Measurements from ENCODE around the gene NOL7.

The NOL7 gene

DNA sequence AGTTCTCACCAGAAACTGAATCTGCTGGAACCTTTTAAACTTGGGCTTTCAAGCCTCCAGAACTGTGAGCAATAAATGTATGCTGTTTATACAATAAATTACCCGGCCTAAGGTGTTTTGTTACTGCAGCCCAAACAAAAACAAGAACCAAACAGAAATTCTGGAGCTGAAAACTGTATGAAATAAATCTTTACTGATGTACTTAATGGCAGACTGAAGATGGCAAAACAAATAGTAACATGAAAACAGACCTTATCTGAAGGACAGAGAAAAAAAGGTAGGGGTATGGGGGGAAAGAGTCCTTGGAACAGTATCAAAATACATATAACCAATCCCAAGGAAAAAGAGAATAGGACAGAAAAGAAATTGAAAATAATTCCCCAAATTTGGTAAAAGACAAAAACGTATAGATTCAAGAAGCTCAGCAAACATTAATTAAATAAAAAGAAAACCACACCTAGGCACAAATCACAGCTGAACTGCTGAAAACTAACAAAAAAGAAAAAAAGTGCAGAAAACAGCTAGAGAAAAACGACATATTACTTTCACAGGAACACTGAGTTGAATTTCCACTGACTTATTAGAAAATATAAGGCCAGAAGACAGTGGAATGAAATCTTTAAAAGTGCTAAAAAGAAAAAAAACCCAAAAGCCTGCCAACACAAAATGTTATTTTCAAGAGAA lies 47.7 kb downstream of the NOL7 start:
- no peak overlapping the region for H3K9ac ChIP-seq (ENCODE audit: insufficient read length)
- no peak for DNase-seq (ENCODE audit: low read depth, low spot score)
- peaks cover 9% of the 10 kb centered on the region; the same call in 1 of the 2 replicates for H3K9me3 ChIP-seq (ENCODE audit: low read depth, low read length)
- no peak overlapping the region for H3K4me3 ChIP-seq
- peaks cover 13% of the 10 kb centered on the region; the same call in 1 of the 2 replicates for H3K36me3 ChIP-seq (ENCODE audit: insufficient read depth, low read length)
- no peak overlapping the region for H3K27ac ChIP-seq
- TF ChIP-seq EZH2 (IDR thresholded peaks at IDR 0.05), result no peak
- no peak for TF ChIP-seq POLR2AphosphoS5 (IDR thresholded peaks at IDR 0.05; ENCODE audit: borderline replicate concordance, low read depth, low read length)
- no peak for TF ChIP-seq FOXP2 (optimal IDR thresholded peaks at IDR 0.05; ENCODE audit: control extremely low read depth, extremely low read length, insufficient read depth)

DNA sequence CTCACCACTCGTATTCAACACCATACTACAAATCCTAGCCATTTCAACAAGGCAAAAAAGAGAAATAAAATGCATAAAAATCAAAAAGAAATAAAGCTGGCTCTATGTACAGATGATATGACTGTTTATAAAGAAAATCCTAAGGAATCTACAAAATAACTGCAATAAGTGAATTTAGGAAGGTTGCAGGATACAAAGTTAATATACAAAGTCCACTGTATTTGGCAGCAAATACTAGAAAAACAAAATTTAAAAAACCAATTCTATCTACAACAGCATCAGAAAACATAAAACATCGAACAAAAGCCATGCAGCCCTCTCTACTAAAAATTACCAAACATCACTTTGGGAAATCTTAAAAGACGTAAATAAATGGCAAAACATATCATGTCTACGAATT lies 48.9 kb downstream of the NOL7 start:
- Histone ChIP-seq H3K9ac (ENCODE audit: insufficient read length) (no peak overlapping the region), H3K27ac (no peak overlapping the region), H3K4me3 (no peak overlapping the region), H3K36me3 (ENCODE audit: insufficient read depth, low read length) (peaks cover 13% of the 10 kb centered on the region; the same call in 1 of the 2 replicates), H3K9me3 (ENCODE audit: low read depth, low read length) (peaks cover 9% of the 10 kb centered on the region; the same call in 1 of the 2 replicates)
- no peak for DNase-seq (ENCODE audit: low read depth, low spot score)
- no peak for TF ChIP-seq EZH2 (IDR thresholded peaks at IDR 0.05)
- no peak for TF ChIP-seq POLR2AphosphoS5 (IDR thresholded peaks at IDR 0.05; ENCODE audit: borderline replicate concordance, low read depth, low read length)
- no peak for TF ChIP-seq FOXP2 (optimal IDR thresholded peaks at IDR 0.05; ENCODE audit: control extremely low read depth, extremely low read length, insufficient read depth)

DNA sequence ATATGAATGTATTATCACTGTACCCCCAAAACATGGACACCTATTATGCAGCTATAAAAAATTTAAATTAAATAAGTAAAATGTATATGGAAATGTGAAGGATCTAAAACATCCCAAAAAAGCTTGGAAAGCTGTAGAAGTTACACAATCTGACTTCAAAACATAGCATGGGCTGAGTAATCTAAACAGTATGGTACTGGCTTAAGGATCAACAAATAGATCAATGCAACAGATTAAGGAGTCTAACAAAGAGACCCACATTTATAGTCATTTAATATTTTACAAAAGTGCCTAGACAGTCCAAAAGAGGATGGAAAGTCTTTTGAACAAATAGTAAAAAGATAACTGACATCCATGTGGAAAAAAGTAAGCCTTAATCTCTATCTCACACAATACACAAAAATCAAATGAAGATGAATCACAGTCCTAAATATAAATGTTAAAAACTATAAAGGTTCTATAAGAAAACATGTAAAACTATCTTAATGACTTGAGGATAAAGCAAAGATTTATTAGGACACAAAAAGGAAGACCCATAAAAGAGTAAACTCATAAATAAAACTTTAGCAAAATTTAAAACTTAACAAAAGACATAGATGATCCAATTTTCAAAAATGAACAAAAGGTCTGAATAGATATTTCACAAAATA lies 49.7 kb downstream of the NOL7 start:
- peaks cover 18% of the 10 kb centered on the region; the same call in 1 of the 2 replicates for H3K36me3 ChIP-seq (ENCODE audit: insufficient read depth, low read length)
- H3K9ac ChIP-seq (ENCODE audit: insufficient read length), result no peak overlapping the region
- no peak overlapping the region for H3K4me3 ChIP-seq
- TF ChIP-seq EZH2 (IDR thresholded peaks at IDR 0.05) (no peak), POLR2AphosphoS5 (IDR thresholded peaks at IDR 0.05; ENCODE audit: borderline replicate concordance, low read depth, low read length) (no peak), FOXP2 (optimal IDR thresholded peaks at IDR 0.05; ENCODE audit: control extremely low read depth, extremely low read length, insufficient read depth) (no peak)
- no peak for DNase-seq (ENCODE audit: low read depth, low spot score)
- H3K27ac ChIP-seq, result no peak overlapping the region
- peaks cover 11% of the 10 kb centered on the region for H3K9me3 ChIP-seq (ENCODE audit: low read depth, low read length)

DNA sequence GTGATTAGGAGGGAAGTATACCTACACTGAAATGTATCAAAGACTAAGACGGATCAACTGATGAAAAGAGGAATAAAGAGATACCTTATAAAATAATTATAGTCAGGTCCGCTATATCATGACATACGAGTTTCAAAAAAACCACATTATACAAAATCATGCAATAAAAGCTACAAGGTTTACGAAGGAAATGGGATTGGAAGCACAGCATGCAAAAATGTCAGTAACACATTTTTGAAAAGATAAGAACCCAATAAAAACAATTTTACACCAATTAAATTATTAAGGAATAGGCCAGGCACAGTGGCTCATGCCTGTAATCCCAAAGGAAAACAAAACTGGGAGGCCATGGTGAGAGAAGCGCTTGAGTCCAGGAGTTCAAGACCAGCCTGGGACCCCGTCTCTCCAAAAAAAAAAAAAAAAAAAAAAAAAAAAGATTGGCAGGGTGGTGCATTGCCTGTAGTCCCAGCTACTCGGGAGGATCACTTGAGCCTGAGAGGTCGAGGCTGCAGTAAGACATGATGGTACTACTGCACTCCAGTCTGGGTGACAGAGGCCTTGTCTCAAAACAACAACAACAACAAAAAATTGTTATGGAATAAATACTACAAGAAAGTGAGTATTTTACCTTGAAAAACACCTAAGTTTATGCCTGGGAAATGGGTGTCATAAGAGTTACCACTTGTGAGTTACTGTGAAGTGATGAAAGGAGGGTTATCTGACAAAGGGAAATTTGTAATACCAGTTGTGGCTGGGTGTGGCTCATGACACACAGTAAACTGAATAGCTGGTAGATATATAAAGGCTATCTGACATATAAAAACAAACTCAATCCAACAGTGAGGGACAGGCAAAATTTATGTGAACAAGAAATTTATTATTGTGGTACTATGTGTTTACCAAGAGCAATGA lies 51.3 kb downstream of the NOL7 start:
- H3K4me3 ChIP-seq, result no peak overlapping the region
- DNase-seq (ENCODE audit: low read depth, low spot score), result no peak
- TF ChIP-seq POLR2AphosphoS5 (IDR thresholded peaks at IDR 0.05; ENCODE audit: borderline replicate concordance, low read depth, low read length) (no peak), FOXP2 (optimal IDR thresholded peaks at IDR 0.05; ENCODE audit: control extremely low read depth, extremely low read length, insufficient read depth) (no peak), EZH2 (IDR thresholded peaks at IDR 0.05) (no peak)
- peaks cover 14% of the 10 kb centered on the region for H3K9me3 ChIP-seq (ENCODE audit: low read depth, low read length)
- peak overlapping the region; percentile 61; the same call in 1 of the 2 replicates for H3K27ac ChIP-seq
- no peak overlapping the region for H3K9ac ChIP-seq (ENCODE audit: insufficient read length)
- H3K36me3 ChIP-seq (ENCODE audit: insufficient read depth, low read length), result peaks cover 31% of the 10 kb centered on the region

DNA sequence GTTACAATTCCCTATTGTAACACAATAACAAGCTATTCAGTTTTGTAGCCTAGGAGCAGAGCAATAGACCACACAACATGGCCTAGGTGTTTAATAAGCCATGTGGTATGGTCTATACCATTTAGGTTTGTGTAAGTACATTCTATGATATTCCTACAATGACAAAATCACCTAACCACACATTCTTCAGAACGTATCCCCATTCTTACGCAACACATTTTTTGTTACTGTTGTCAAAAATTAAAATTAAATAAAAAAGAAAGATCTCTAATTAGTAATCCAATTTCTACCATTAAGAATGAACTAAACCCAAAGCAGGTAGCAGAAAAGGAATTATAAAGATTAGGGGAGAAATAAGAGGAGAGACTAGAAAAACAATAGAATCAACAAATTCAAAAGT lies 52.5 kb downstream of the NOL7 start:
- DNase-seq (ENCODE audit: low read depth, low spot score), result no peak
- no peak for TF ChIP-seq FOXP2 (optimal IDR thresholded peaks at IDR 0.05; ENCODE audit: control extremely low read depth, extremely low read length, insufficient read depth)
- no peak for TF ChIP-seq EZH2 (IDR thresholded peaks at IDR 0.05)
- no peak for TF ChIP-seq POLR2AphosphoS5 (IDR thresholded peaks at IDR 0.05; ENCODE audit: borderline replicate concordance, low read depth, low read length)
- no peak overlapping the region for H3K27ac ChIP-seq
- H3K4me3 ChIP-seq, result no peak overlapping the region
- H3K9me3 ChIP-seq (ENCODE audit: low read depth, low read length), result peaks cover 14% of the 10 kb centered on the region
- H3K36me3 ChIP-seq (ENCODE audit: insufficient read depth, low read length), result peaks cover 27% of the 10 kb centered on the region
- H3K9ac ChIP-seq (ENCODE audit: insufficient read length), result no peak overlapping the region

DNA sequence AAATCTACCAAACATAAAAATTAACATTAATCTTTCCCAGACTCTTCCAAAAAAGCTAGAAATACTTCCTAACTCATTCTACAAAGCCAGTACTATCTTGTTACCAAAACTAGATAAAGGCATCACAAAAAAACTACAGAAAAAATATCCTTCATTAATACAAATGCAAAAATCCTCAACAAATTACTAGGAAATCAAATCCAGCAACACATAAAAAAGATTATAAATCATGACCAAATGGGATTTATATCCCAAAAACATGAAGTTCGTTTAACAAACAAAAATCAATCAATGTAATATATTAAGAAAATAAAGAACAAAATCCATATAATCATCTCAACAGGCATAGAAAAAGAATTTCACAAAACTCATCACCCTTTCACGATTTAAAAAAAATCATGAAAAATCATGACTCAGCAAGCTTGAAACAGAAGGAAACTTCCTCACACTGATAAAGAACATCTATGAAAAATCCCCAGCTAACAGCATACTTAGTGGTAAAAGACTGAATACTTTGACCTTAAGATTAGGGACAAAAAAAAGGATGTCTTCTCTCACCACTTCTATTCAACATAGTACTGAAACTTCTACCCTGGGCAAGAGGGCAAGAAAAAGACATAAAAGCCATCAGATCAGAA lies 53.3 kb downstream of the NOL7 start:
- DNase-seq (ENCODE audit: low read depth, low spot score), result no peak
- Histone ChIP-seq H3K4me3 (no peak overlapping the region), H3K9ac (ENCODE audit: insufficient read length) (no peak overlapping the region), H3K36me3 (ENCODE audit: insufficient read depth, low read length) (peaks cover 31% of the 10 kb centered on the region), H3K9me3 (ENCODE audit: low read depth, low read length) (peaks cover 14% of the 10 kb centered on the region), H3K27ac (no peak overlapping the region)
- TF ChIP-seq EZH2 (IDR thresholded peaks at IDR 0.05), result no peak
- no peak for TF ChIP-seq POLR2AphosphoS5 (IDR thresholded peaks at IDR 0.05; ENCODE audit: borderline replicate concordance, low read depth, low read length)

DNA sequence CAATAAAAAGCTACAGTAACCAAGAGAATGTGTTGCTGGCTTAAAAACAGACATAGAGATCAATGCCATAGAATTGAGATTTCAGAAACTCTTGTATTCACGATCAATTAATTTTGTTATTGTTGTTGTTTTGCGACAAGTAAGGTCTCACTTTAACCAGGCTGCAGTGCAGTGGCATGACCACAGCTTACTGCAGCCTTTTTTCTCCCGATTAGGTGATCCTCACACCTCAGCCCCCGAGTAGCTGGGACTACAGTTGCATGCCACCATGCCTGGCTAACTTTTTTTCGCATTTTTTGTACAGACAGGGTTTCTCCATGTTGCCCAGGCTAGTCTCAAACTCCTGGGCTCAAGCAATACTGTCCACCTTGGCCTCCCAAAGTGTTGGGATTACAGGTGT lies 54.3 kb downstream of the NOL7 start:
- Histone ChIP-seq H3K4me3 (no peak overlapping the region), H3K27ac (no peak overlapping the region), H3K9me3 (ENCODE audit: low read depth, low read length) (peaks cover 10% of the 10 kb centered on the region), H3K36me3 (ENCODE audit: insufficient read depth, low read length) (peaks cover 37% of the 10 kb centered on the region), H3K9ac (ENCODE audit: insufficient read length) (no peak overlapping the region)
- no peak for DNase-seq (ENCODE audit: low read depth, low spot score)
- TF ChIP-seq FOXP2 (optimal IDR thresholded peaks at IDR 0.05; ENCODE audit: control extremely low read depth, extremely low read length, insufficient read depth), result no peak
- TF ChIP-seq EZH2 (IDR thresholded peaks at IDR 0.05), result no peak
- TF ChIP-seq POLR2AphosphoS5 (IDR thresholded peaks at IDR 0.05; ENCODE audit: borderline replicate concordance, low read depth, low read length), result no peak
